Heart left ventricle (tissue), 16 donors: ENCODE data around the gene ESM1. TPM values are rescaled to one million over a fixed set of nuclear protein-coding genes. Genes with fewer than 3 reads are reported as not detected.
"Not testable (repeated sequence)": the region's sequence is repeated elsewhere in the genome, so short reads cannot be mapped to it uniquely, and the experiment has no call there.

Experiments
- ATAC-seq, 4 donors: fragments of 200-7000 bp; cut with Tn5 transposase; one replicate each; pipeline ENCODE4 v1.9.1; 2020 to 2022; ENCODE audit warnings: moderate library complexity in 4 of 4, mild to moderate bottlenecking in 3 of 4, moderate number of reproducible peaks in 1 of 4
- DNase-seq, 5 donors: peaks; one replicate each; pipeline ENCODE4 v3.0.0-alpha.2; 2020
- H3K27ac ChIP-seq, 12 donors: fragments of 200-600 bp; sonication (generic) in 4 of 12; one replicate each; pipeline versions ENCODE4 v1.5.0 to v1.8.0; 2016 to 2022; ENCODE audit warnings: mild to moderate bottlenecking in 2 of 12
- H3K27me3 ChIP-seq, 9 donors: fragments of 200-600 bp; sonication (generic) in 2 of 9; one replicate each; pipeline versions ENCODE4 v1.5.1 to v1.8.0; 2016 to 2022; ENCODE audit warnings: mild to moderate bottlenecking in 3 of 9
- H3K36me3 ChIP-seq, 9 donors: fragments of 200-600 bp; sonication (generic) in 2 of 9; one replicate each; pipeline versions ENCODE4 v1.5.0 to v1.8.0; 2018 to 2022; ENCODE audit warnings: mild to moderate bottlenecking in 2 of 9
- H3K4me1 ChIP-seq, 12 donors: fragments of 200-600 bp; sonication (generic) in 4 of 12; one replicate each; pipeline versions ENCODE4 v1.5.0 to v1.8.0; 2016 to 2022; ENCODE audit warnings: mild to moderate bottlenecking in 3 of 12
- H3K4me3 ChIP-seq, 12 donors: fragments of 200-600 bp; sonication (generic) in 4 of 12; one replicate each; pipeline versions ENCODE4 v1.5.0 to v1.8.0; 2017 to 2022; ENCODE audit warnings: mild to moderate bottlenecking in 9 of 12, moderate library complexity in 4 of 12
- H3K9me3 ChIP-seq, 12 donors: fragments of 200-600 bp; sonication (generic) in 4 of 12; one replicate each; pipeline versions ENCODE4 v1.5.0 to v1.8.0; 2016 to 2022; ENCODE audit warnings: mild to moderate bottlenecking in 1 of 12
- POLR2A ChIP-seq, 2 donors: fragments of 450-650 bp; IDR thresholded peaks; one replicate each; pipeline ENCODE4 v1.6.1; 2017; ENCODE audit warnings: antibody characterized with exemption in 2 of 2, mild to moderate bottlenecking in 2 of 2, moderate library complexity in 2 of 2
- WGBS, 4 donors: extraction: QIAGEN DNeasy Blood & Tissue Kit in 2 of 4; methylation state at CpG; one replicate each; pipeline versions ENCODE4 v1.1.5 to v1.1.7; 2013 to 2018; 5-methylcytosine and 5-hydroxymethylcytosine counted together
- intact Hi-C, 10 donors: fragments of 100-400 bp; cut with DNase I; formaldehyde crosslinking; loops; one replicate each; pipeline versions ENCODE4 v1.11.1 to v1.14.2; 2022
- polyA plus RNA-seq, 2 donors: library from polyadenylated mRNA; stranded (reverse); fragments of 200-250 nt; gene quantifications; one replicate each; pipeline ENCODE4 v1.2.3, GENCODE V29; 2013
- total RNA-seq, 9 donors: library from RNA; depleted of rRNA in 2 of 9; stranded (reverse); fragments of >200 nt in 2 of 9; fragmentation: NEBNext Ultra II Directional in 3 of 9; extraction: Animal tissue kit (Norgen Biotek cat#: 25700) in 3 of 9; gene quantifications; one replicate each; pipeline versions ENCODE4 v1.1.0 to v1.2.4, GENCODE V29; 2016 to 2023
- TF ChIP-seq, protein P1 (sequence below), 12 donors: fragments of 200-600 bp; sonication (generic) in 4 of 12; IDR thresholded peaks; one replicate each; pipeline versions ENCODE4 v1.5.0 to v1.8.0; 2018 to 2022; ENCODE audit warnings: antibody characterized with exemption in 12 of 12, mild to moderate bottlenecking in 5 of 12
- donor health status: ischemic (EF 13 %, LVEDD 7.1; RV severe dilation, severe dysfunction).
- donor health status: healthy with polysubstance abuse.
- donor health status: DM: no; HTN: yes; CAD: no.
- donor health status: DM: no; HTN: no; CAD: no.
- donor health status: ischemic (EF 25% LVEDD 6.9; RV normal size, moderate dysfunction).
- donor health status: ischemic (EF 25% LVEDD 5.7; RV mildly dilated, moderate dysfunction).
- donor health status: healthy.
- donor health status: DM: yes; HTN: yes; CAD: no.
- donor health status: ischemic (EF 35%, LVEDD 5.7; RV mildly dilated, moderate dysfunction).
- donor health status: nonischemic (EF 11% LVEDD 7.7; RV severe dilation, severe dysfunction).
- donor health status: DM: yes; HTN: yes; CAD: no.
- donor health status: PGD.
- donor health status: ischemic (EF 29% LVEDD 5.4; RV normal size, mild dysfunction).
- donor health status: nonischemic (EF 23%, LVEDD 6.1; RV moderate dilation, normal function).

Gene ESM1
- total and polyA plus RNA-seq, 11 donors, result 0.23 to 3.8 (median 0.77) TPM; not detected in 5

- DNase-seq, result no peak
- Histone ChIP-seq H3K4me3 (no peak overlapping the region), H3K4me1 (no peaks in the 10 kb centered on the region), H3K27me3 (peaks cover 0 to 3% (median 0%) of the 10 kb centered on the region in 9 donors), H3K9me3 (peaks cover 0 to 5% (median 0%) of the 10 kb centered on the region in 12 donors), H3K36me3 (no peaks in the 10 kb centered on the region), H3K27ac (no peak overlapping the region)
- 76 to 85% (median 82%) methylated on average over 1 of the region's 1 CpG for WGBS, 4 donors
- ATAC-seq, result no peak
- intact Hi-C loops, result no loop called here
- TF ChIP-seq, protein P1, sequence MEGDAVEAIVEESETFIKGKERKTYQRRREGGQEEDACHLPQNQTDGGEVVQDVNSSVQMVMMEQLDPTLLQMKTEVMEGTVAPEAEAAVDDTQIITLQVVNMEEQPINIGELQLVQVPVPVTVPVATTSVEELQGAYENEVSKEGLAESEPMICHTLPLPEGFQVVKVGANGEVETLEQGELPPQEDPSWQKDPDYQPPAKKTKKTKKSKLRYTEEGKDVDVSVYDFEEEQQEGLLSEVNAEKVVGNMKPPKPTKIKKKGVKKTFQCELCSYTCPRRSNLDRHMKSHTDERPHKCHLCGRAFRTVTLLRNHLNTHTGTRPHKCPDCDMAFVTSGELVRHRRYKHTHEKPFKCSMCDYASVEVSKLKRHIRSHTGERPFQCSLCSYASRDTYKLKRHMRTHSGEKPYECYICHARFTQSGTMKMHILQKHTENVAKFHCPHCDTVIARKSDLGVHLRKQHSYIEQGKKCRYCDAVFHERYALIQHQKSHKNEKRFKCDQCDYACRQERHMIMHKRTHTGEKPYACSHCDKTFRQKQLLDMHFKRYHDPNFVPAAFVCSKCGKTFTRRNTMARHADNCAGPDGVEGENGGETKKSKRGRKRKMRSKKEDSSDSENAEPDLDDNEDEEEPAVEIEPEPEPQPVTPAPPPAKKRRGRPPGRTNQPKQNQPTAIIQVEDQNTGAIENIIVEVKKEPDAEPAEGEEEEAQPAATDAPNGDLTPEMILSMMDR (IDR thresholded peaks at IDR 0.05), result no peak
- TF ChIP-seq POLR2A (IDR thresholded peaks at IDR 0.05), result no peak
Measured at GRCh38 chr5:55004729-55005128, 19.3 kb upstream of the ESM1 start.

DNA sequence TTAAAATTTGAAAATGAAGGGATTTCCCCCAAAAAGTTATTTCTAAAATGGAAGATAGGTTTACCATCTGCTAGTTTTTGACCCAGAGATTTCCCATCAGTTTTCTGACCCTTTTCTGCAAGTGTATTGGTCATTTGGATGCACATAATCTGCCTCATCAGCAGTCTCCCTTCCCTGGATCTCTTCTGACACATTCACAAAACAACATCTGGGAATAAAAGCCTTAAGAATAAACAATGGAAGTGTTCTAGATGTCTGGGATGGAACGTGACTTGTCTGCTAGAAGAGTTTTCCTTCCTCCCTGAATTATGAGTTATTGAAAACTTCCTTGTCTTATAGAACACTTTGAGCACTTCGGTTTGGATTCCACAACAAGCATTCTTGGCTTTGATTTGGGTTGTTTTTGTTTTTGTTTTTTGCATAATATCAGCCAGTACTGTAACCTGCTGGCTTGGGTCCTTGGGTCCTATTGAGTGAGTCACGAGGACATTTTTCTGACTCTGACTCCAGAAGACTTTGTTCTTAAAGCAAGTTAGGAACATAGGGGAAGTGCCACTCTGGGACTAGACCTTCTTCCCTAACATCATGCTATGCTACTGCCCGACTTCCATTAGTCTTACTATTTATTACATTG lies 18.2 kb upstream of the ESM1 start:
- TF ChIP-seq, protein P1 (IDR thresholded peaks at IDR 0.05), result no peak
- no peak for TF ChIP-seq POLR2A (IDR thresholded peaks at IDR 0.05)
- Histone ChIP-seq H3K4me1 (no peaks in the 10 kb centered on the region), H3K27ac (no peak overlapping the region), H3K36me3 (no peaks in the 10 kb centered on the region), H3K27me3 (peaks cover 0 to 3% (median 0%) of the 10 kb centered on the region in 9 donors), H3K9me3 (peaks cover 0 to 5% (median 0%) of the 10 kb centered on the region in 12 donors), H3K4me3 (no peak overlapping the region)
- intact Hi-C loops, result no loop called here
- WGBS, 4 donors, result 57 to 72% (median 68%) methylated on average over 4 of the region's 4 CpGs
- DNase-seq (no peak), ATAC-seq (no peak)

DNA sequence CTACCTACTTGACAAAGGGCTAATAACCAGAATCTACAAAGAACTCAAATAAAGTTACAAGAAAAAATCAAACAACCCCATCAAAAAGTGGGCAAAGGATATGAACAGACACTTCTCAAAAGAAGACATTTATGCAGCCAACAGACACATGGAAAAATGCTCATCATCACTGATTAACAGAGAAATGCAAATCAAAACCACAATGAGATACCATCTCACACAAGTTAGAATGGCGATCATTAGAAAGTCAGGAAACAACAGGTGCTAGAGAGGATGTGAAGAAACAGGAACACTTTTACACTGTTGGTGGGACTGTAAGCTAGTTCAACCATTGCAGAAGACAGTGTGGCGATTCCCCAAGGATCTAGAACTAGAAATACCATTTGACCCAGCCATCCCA lies 16.8 kb upstream of the ESM1 start:
- H3K27ac ChIP-seq, ATAC-seq: not testable (repeated sequence)
- WGBS, 4 donors, result 71 to 83% (median 78%) methylated on average over 2 of the region's 2 CpGs

GRCh38 chr5:54997081-54997480 lies 11.7 kb upstream of the ESM1 start:
- no peak overlapping the region for H3K4me3 ChIP-seq
- H3K27ac ChIP-seq, result no peak overlapping the region
- DNase-seq (no peak), ATAC-seq (no peak)
- TF ChIP-seq, protein P1 (IDR thresholded peaks at IDR 0.05), result no peak
- TF ChIP-seq POLR2A (IDR thresholded peaks at IDR 0.05), result no peak
- WGBS, 4 donors, result 56 to 71% (median 69%) methylated on average over 2 of the region's 2 CpGs
- H3K9me3 ChIP-seq, result no peaks in the 10 kb centered on the region
- H3K4me1 ChIP-seq, result no peaks in the 10 kb centered on the region
- H3K36me3 ChIP-seq, result no peaks in the 10 kb centered on the region
- intact Hi-C loops, result loop anchor here in 1 of 10 donors (10.0 kb wide), 1 partner anchor 62 kb away; no protein-coding TSS in a partner anchor
- H3K27me3 ChIP-seq, result peaks cover 0 to 3% (median 0%) of the 10 kb centered on the region in 9 donors

More for the DNA sequence above, 16.8 kb upstream of the ESM1 start:
- H3K4me1 ChIP-seq, H3K36me3 ChIP-seq, H3K27me3 ChIP-seq, DNase-seq, intact Hi-C loops, H3K9me3 ChIP-seq, H3K4me3 ChIP-seq: not testable (repeated sequence)
